Amniotic epithelial cell (primary cell): Measurements from ENCODE around the gene ADGRG1.
"Not testable (repeated sequence)": the region's sequence is repeated elsewhere in the genome, so short reads cannot be mapped to it uniquely, and the experiment has no call there.

Experiments used
- DNase-seq: peaks from one replicate; pipeline ENCODE4 v3.0.0-alpha.2; 2010; ENCODE audit warnings: low read depth

Gene ADGRG1

GRCh38 chr16:57628008-57628781, at the start of gene ADGRG1:
Gene ADGRG1, plus strand, starts transcription at chr16:57628630. Its CDS starts 21,658 bp downstream, at chr16:57650288.
- DNase-seq: peak; percentile 97

GRCh38 chr16:57579361-57579665, 49.1 kb upstream of the ADGRG1 start:
- no peak for DNase-seq

GRCh38 chr16:57585051-57585687, 43.3 kb upstream of the ADGRG1 start:
- DNase-seq: no peak

GRCh38 chr16:57588831-57589230, 39.6 kb upstream of the ADGRG1 start:
- DNase-seq: no peak

- DNase-seq: no peak
These were observed 39.1 kb upstream of the ADGRG1 start for GRCh38 chr16:57589374-57589773.

GRCh38 chr16:57590654-57591085, 37.8 kb upstream of the ADGRG1 start:
- peak; percentile 89 for DNase-seq

- peak; percentile 77 for DNase-seq
These were observed 37.2 kb upstream of the ADGRG1 start for GRCh38 chr16:57591086-57591869.

- DNase-seq: no peak
These were observed 36.5 kb upstream of the ADGRG1 start for GRCh38 chr16:57591870-57592485.

- no peak for DNase-seq
These were observed 35.8 kb upstream of the ADGRG1 start for GRCh38 chr16:57592591-57593003.

- DNase-seq: no peak
These were observed 35.4 kb upstream of the ADGRG1 start for GRCh38 chr16:57593021-57593420.

- no peak for DNase-seq
These were observed 34.4 kb upstream of the ADGRG1 start for GRCh38 chr16:57593990-57594389.

- DNase-seq: no peak
These were observed 33.8 kb upstream of the ADGRG1 start for GRCh38 chr16:57594531-57595031.

GRCh38 chr16:57596234-57596633, 32.2 kb upstream of the ADGRG1 start:
- DNase-seq: not testable (repeated sequence)

- DNase-seq: no peak
These were observed 30.0 kb upstream of the ADGRG1 start for GRCh38 chr16:57598437-57598836.

GRCh38 chr16:57600048-57600835, 28.2 kb upstream of the ADGRG1 start:
- peak; percentile 44 for DNase-seq

- no peak for DNase-seq
These were observed 27.4 kb upstream of the ADGRG1 start for GRCh38 chr16:57600952-57601580.

- peak; percentile 78 for DNase-seq
These were observed 26.5 kb upstream of the ADGRG1 start for GRCh38 chr16:57601801-57602478.

GRCh38 chr16:57603115-57604024, 25.1 kb upstream of the ADGRG1 start:
- no peak for DNase-seq

- no peak for DNase-seq
These were observed 24.3 kb upstream of the ADGRG1 start for GRCh38 chr16:57604177-57604576.
